Measurements from ENCODE around the gene RHEX.

DNA sequence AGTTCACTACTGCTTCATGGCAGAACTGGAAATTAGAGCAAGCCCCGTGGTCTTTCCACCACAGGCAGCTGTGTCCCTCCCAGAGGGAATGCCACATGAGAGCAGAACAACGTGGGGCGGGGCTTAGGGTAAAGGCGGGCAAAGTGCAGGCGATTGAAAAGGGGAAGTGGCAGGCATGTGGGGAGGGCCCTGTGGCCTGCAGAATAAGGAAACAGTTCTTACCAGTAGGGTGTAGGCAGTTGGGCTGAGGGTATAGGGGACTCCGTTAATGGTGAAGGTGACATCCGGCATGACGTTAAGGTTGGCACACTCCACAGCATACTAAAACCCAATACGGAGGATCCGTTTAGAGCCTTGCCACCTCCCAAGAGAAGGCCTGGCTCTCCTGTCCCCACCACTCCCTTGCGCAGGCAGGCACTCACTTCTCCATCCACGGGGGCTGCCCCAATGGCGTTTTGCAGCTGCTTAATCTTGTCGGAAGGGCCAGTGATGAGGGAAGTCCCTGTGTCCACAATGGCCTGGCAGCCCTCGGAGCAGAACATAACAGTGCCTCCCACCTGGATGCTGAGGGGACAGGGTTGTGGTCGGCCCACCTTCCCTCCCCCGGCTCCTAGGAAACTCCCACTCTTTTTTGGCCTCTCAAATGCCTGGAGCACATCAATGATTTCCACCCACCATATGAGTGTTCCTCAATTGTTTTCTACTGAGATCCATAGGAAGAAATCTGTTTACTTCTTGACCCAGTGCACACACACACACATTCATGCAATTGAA lies 40.7 kb upstream of the RHEX start:
- TF ChIP-seq, protein P1, sequence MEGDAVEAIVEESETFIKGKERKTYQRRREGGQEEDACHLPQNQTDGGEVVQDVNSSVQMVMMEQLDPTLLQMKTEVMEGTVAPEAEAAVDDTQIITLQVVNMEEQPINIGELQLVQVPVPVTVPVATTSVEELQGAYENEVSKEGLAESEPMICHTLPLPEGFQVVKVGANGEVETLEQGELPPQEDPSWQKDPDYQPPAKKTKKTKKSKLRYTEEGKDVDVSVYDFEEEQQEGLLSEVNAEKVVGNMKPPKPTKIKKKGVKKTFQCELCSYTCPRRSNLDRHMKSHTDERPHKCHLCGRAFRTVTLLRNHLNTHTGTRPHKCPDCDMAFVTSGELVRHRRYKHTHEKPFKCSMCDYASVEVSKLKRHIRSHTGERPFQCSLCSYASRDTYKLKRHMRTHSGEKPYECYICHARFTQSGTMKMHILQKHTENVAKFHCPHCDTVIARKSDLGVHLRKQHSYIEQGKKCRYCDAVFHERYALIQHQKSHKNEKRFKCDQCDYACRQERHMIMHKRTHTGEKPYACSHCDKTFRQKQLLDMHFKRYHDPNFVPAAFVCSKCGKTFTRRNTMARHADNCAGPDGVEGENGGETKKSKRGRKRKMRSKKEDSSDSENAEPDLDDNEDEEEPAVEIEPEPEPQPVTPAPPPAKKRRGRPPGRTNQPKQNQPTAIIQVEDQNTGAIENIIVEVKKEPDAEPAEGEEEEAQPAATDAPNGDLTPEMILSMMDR (IDR thresholded peaks at IDR 0.05), result no peak
- no peak for TF ChIP-seq POLR2A (IDR thresholded peaks at IDR 0.05)

Measured in lower leg skin (tissue), 3 donors.